Kidney glomerular epithelial cell (primary cell): ENCODE data around the gene RPS21.
A peak's percentile ranks its signal among the peaks of the same experiment; 100 is the strongest.

ENCODE experiments used
- DNase-seq: peaks from one replicate; lab custom pipeline; 2025; lab: John Stamatoyannopoulos, UW

The RPS21 gene

DNA sequence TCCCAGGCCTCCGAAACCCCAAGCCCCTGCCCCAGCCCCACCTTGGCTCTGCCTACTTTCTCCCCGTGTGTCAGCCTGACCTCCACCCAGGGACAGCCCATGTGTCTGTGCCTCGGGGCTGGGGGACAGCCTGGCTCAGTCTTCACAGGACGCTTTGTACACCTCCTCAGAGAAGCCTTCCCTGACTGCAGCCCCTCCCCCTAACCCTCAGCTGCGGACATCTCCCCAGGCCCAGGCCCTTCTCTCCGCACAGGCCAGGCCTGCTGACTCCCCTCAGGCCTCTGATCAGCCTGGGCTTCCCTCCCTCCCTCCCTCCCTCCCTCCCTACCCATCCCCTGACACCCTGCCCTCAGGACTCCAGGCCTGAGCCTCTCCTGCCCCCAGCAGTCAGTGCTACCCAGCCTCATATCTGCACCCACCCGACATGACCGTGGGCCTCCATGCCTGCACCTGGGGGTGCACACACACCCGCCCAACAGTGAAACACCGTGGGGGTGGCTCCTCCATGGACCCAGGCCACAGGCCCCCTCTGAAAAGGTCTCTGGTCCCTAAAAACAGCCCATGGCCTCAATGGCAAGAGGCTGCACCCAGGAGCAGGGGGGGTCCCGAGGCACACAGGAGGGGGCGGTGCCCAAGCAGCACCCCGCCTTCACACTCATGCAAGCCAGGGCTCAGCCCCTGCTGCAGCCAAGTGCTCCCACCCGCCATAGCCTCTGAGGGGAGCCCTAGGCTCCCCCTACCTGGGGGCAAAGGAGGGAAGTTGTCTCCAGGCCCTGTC, 32.7 kb upstream of the RPS21 start:
- no peak for DNase-seq

DNA sequence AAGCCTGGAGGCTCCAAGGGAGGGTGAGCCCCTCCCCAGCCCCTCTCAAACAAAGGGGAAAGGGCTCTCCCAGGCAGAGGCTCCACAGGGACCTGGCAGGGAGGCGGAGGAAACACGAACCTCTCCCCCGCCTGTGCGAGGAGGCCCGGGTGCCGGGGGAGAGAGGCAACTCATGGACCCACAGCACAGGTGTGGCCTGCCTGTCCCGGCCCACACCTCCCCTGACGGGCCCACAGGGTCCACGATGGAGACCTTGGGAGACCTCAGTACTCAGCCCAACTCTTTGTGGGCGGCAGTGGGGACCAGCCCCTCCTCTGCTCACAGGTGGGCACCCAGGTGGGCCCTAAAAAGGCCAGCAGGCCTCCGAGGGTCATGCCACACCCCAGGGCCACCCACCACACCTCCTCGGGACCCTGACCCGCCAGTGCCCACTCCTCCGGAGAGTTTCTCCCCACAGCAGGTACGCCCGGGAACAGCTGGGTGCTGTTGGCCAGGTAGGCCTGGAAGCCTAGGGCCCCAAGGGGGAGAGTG, 32.0 kb upstream of the RPS21 start:
- no peak for DNase-seq

DNA sequence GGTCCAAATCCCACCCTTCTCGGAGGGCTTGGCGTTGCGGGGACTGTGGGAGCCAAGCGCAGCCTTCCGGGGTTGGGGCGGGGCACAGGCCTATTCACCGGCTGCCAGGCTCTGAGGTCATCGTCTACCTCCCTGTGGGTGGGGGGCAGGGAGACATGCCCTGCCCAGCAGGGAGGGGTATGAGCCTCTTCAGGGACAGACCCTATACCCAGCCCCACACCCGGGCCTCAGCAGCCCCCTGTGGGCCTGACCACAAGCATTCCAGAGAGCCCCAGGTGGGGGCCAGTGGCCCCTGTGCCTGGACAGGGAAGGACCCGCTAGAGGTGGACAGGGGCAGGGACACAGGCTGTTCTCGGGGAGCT, 31.4 kb upstream of the RPS21 start:
- DNase-seq: peak; percentile 77

DNA sequence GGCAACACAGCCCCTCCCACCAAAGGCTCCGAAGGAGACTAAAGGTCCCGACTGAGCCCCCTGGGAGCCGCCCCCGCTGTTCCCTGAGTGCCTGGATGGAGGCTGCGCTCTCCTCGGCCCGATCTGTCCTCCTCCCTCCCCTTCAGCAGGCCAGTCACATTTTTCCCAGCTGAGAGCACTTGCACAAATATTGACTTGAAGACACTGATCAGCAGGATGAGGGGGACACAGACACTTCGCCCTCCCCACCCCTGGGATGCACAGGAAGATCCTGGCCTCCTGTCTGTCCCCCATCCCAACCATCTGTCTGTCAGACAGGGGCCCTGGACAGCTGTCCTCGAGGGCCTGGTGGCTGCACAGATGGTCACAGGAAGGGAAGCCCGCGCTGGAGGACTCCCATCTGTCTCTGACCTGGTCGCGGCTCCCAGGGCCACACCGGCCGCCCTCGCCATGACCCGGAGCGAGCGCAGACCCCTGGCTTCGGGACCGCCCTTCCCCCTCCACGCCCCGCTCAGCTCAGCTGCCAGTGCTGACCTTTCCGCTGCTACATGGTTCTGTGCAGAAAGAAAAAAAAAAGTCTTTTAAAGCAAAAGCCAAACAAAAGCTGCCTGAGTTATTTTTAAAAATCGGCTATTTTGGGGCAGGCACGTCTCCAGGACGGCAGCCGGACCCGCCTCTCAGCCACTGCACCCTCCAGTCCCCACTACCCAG, 30.9 kb upstream of the RPS21 start:
- DNase-seq: peak; percentile 77

DNA sequence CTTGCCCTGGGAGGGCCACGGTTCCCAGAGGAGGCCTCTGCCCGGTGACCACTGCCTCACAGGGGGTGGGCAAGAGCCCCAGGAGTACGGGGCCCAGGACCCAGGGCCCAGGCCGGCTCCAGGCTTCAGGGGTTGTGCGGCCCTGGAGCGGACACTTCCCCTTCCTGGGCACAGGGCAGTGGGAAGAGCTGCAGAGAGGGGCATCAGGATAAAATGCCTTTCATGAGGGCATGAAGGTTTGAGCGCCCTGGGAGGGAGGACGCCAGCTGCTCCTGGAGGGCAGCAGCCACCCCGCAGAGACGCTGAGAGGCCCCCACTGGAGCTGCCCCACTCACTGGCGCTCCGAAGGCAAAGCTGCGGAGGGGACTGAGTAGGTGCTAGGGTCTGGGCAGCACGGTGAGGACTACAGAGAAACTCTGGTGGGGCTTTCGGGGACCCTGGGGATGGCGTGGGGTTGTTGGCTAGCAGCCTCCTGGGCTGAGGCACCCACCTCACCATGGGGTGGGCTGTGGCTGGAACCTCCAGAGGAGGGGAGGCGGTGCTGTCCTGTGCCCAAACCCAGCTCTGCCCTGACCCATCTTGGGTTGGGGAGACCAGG, 30.2 kb upstream of the RPS21 start:
- DNase-seq: no peak

DNA sequence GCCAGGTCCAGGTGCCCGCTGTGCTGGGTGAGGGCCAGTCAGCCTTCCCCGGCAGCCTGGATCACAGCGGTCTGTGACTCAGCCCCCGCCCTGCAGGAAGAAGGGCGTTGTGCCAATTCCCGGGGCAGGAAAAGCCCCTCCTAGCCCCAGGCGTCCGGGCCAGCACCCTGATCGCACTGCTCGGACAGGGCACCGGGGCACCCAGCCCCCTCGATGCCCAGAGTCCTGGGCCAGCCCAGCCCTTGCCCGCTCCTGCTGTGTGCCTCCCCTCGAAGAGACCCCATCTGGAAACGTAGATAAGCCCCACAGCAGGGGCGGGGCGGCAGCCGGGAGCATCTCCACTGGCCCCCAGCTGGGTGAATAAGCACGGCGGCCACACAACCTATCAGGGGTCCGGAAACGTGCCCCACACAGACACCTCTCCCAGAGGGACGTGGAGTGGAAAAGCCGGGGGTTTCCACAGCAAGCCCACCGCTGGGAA, 29.7 kb upstream of the RPS21 start:
- DNase-seq: peak; percentile 52

DNA sequence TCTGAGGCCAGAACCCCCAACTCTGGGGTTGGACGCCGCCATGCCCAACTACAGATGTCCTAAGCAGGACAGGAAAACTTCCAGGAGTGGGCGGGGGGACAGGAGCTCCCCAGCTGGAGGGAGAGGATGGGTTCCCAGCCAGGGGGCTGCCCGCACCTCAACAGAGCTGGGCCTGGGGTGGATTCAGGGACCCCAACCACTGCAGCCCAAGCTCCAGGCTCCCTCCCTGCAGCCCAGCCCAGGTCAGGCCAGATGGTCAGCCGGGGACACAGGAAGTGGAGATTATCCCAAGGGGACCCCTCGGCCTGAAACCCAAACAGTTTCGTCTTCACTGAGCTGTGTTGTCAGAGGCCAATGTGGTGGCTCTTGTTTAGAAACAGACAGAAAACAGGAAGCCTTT, 29.2 kb upstream of the RPS21 start:
- DNase-seq: no peak

DNA sequence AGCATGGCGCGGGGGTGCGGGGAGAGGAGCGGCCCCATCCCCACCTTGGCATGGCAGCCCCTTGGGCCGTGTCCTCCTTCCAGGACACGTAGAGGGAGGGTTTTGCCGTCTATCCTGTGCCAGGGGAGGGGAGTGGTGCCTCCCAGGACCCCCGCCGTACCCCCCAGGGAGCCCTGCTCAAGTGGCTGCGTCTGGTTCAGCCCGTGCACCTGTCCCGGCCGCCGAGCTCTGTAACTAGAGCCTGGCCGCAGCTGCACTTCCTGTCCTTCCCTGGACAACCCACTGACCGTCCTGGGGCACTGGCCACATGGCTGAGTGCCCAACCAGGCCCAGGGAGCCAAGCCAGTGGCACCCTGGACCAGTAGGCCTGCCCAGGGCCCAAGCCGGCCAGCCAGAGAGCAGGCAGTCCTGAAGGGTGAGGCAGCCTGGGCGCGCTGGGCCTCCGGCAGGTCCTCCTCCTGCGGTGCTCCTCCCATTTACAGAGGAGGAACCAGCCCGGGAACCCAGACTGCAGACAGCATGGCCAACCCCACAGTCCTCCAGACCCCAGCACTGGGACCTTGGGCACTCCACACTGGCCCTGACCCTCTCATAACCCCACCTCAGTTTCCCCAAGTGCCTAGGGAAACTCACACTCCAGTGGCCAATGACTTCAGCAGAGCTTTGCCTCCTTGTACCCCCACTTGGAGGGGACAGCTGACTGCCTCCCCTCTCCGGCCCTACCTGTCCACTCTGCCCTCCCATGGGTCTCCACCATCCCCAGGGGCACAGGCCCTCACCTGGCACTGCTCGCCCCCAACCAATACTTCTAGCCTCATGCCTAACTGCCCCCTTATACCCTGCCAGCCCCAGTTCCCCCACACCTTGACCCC, 28.5 kb upstream of the RPS21 start:
- DNase-seq: no peak

DNA sequence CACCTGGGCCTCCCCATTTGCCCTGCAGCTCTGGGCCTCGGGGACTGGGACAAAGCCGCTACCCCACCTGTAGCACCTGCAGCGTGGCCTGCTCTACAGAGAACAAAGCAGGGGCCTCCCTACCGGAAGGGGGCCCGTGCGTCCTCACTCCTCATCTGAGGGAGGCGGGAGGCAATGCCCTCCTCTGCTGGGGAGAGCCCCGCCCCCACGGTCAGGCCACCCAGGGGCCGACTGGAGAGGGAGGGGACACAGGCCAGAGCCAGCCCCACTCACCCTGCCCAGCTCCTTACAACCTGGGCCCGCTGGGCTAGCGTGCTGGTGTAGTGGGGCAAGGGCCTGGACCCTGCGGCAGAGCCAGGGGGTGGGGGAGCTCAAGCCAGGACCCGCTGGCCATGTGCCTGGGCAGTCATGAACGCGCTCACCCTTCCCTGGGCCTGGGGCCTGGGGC, 27.8 kb upstream of the RPS21 start:
- DNase-seq: no peak

DNA sequence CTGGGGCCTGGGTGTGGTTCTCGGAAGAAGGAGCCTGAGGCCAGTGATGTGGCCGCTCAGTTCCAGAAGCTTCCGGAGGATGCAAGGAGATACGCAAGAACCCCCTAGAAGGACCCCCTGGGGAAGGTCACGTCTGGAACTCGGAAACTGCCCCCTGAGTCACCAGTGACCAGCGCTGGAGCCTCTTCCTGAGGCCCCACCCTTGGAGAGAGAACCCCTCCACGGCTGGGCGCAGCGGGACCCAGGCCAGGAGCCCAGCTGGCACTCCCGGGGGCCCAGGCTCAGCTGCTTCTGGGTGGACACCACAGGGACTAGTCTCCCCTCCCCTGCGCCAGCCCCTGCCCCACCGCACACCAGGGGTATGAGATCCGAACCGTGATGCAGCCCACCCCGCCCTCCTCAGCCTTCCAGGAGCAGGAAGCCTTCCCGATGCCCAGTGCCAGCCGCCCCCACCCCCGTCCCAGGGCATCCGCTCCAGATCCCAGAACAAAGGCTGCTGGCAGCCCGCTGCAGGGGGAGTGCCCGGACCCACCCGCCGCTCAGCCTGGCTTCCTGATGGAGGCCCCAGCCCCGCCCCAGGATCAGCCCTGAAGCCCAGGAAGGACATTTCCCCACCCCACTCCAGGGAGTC, 27.3 kb upstream of the RPS21 start:
- peak; percentile 81 for DNase-seq

DNA sequence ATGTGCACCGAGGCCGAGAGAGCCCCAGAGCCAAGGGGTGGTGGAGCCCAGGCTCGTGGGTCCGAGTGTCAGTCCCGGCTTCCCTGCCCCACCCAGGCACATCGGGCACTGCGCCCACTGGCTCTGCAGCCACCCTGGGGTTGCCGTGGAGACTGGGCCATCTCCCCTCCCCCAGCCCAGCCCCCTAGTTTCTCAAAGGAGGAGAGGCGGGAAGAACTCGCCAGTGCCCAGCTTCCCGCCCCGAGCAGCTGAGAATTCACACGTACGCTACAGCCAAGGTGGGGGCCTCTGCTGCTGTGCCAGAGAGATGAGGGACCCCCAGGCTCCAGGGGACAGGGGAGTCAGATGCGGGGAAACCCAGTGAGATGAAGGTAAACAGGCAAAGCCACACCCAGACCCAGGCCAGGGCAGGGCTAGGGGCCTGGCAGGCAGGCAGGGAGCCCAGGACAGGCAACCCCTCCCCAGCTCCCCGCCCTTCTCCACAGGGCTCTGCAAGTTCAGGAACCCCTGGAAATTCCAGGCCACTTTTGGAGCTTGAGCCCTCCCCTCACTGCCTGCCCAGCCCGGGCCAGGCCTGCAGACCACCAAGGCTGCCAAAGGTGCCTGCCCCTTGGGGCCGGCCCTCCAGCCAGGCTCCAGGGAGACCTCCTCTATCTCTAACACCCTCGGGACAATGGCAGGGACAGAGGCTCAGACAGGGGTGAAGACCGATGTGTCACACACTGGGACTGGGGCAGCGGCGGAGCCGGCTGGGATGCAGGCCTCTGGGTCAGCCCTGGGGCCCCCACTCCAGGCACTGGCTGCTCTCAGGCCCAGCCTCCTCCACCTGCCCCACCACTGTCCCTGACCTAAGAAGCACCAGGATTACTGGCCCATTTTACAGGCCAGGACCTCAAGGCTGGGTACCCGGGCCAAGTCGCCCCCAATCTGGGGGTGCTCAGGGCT, 25.8 kb upstream of the RPS21 start:
- DNase-seq: no peak

DNA sequence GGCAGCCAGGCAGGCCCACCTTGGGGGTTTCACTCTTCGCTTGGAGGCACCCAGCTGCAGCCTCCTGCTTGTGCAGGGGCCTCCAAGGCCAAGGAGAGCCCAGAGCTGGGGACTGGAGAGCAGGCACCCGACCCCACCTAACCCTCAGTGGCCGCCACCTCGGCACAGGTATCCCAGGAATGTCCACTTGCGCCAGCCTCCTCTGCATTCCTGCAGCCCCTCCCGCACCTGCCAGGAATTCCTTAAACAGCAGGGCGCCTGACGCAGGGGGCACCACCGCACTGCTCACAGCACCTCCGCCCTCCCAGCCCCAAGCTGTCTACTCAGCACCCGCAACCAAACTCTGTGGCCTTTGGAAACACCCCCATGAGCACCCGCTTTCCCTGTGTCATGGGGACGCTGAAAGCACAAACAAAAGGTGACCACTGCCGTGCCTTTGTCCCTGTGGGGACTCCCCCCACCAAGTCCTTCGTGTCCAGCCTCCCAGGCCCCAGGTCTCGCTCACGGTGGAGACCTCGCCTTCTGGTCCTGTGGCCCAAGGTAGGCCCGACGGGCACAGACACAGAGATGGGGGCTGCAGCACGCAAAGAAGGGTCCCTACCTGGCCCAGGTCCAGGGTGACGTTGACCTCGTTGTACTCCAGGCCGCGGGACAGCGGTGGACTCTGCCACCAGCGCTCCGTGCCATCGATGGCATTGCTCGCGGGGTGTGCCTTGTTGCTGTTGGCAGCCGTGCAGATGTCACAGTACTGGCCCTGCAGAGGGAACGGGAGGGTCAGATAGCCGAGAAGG, 24.9 kb upstream of the RPS21 start:
- DNase-seq: peak; percentile 63

DNA sequence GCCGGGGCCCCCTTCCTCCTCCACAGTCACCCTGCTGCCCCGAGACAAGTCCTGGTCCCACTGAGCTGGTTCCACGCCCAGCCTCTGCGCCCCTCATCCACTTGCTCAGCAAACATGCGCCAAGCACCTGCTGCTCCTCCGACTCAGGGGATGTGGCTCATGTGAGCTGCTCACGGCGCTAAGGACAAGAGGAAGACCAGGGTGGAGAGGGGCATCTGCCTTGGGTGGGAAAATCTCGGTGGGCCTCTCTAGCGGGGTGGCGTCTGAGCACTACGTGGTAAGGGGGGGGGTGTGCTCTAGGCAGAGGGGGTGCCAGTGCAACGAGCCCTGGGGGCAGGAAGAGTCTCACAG, 24.3 kb upstream of the RPS21 start:
- no peak for DNase-seq

DNA sequence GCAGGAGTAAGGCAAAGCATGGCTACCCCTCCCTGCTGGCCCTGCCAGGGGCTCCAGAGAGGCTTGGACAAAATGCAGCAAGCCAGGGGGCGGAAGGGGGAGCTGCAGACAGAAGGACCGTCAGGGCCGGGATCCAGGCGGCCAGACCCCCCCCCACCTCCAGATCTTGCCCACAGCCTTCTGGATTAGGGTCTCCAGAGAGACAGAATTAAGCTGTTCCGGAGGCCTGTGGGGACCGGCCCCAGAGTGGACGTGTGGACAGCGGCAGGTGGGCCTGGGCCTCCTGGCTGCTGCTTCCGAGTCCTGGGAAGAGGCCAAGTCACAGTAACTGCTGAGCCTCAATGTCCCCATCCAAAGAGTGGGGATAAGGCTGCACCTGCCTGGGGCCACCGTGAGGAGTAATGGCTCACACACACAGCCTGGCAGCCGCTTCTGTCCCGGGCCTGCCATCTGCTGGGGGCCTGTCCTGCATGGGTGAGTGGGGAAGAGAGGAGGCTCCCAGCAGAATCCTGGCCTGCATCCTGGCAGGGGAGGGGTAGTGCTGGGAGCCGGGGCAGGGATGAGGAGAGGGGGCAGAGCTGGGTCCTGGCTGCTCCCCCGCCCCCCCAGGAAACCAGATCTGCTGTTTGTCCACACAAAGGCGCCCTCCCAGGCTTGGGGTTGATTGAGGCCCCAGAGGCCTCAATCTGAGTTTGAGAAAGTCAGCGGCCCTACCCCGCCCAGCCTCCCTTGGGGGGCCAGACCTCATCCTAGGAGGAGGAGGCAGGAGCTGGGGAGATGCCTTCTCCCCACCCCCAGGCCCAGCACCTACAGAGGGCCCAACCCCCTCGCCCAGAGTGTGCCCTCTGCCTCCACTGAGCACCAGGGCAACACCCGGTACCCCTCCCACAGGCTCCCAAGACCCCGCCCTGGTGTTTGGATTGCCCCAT, 23.6 kb upstream of the RPS21 start:
- peak; percentile 37 for DNase-seq

DNA sequence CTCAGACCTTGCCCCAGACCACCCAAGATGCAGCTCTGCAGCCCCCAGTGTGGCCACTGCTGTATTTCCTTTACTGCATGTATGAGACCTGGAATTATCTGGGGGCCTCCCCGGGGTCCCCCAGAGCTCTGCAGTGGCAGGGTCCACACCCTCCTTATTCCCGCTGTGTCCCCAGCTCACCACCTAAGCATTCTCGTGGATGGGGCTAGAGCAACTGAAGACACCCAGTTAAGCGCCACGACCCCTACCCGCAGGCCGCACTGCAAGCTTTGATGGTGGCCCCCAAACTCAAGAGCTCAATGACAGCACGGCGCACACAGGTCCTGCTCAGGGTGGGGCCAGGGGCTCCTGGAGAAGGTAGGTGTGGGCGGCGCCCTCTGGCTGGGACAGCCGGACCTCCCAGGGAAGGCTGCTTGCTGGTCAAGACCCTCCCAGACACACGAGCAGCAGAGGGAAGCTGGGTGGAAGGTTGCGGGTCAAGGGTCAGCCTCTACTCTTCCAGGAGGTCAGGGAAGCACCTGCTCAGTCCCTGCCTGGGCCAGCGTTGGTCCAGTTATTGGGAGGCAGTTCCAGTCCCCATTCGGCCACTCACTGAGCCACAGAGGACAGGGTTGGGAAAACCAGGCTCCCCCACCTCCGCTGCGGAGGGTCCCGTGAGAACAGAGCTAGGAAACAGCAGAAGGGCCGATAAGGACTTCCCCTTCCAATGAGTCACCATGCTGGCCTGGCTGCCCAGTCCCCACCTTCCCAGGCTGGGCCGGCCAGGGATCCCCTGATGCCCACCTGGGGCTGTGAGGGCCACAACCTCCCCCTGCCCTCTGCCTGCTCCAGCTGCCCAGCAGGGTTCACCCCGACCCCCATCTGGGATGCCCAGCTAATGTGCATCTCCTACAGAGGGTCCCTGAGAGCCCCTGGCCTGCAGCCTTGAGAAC, 22.7 kb upstream of the RPS21 start:
- peak; percentile 37 for DNase-seq

DNA sequence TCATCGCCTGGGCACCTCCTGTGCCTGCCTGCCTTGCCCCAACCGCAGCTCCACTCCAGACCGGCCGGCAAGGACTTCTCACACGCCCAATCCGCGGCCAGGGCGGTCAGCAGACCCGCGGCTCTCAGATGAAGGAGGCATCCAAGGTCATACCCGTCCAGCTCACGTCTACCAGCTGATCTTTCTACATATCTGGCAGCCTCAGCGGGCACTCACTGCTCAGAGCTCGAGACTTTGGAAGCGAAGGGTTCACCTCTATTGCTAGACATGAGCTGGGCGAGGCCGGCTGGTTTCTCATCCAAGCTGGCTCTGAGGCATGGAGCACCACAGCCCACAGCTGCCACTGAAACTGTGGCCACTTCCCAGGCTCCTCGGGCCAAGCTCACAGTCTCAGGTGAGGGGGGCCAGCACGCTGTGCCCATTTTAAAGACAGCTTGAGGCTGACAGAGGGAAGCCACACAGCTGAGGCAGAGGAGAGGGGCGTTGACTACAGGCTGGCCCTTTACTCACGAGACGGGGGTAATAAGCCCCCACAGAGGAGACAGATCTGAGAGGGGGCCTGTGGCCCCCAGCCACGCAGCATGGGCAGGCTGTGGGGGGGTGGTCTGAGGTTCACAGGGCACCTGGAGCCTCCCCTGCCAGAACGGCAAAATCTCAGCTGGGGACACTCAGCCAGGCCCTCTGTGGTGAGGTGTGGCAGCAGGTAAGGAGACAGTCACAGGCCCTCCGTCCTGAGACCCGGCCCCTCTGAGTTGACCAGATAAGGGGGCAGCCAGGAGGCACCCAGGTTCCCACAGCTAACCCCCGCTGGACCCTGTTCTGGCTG, 21.8 kb upstream of the RPS21 start:
- DNase-seq: no peak
